Stimulated activated CD4-positive, alpha-beta T cell treated with anti-CD3 and anti-CD28 coated beads, TNF-alpha, amount 100 ng/mL, for 48 hours (primary cell): ENCODE measurements around the gene NDUFAF8.

Source experiments
- DNase-seq, 3 donors: peaks; one replicate each; pipeline ENCODE4 v3.0.0-alpha.2; 2020; ENCODE audit warnings: low read depth in 3 of 3

NDUFAF8 gene

GRCh38 chr17:81273698-81274470 is 34.8 kb downstream of the NDUFAF8 start:
- no peak for DNase-seq

- no peak for DNase-seq
These were observed 35.3 kb downstream of the NDUFAF8 start for GRCh38 chr17:81274471-81274855.

- DNase-seq = no peak
These were observed 37.7 kb downstream of the NDUFAF8 start for GRCh38 chr17:81276781-81277180.

GRCh38 chr17:81277421-81277820 is 38.3 kb downstream of the NDUFAF8 start:
- no peak for DNase-seq

GRCh38 chr17:81277946-81278693 is 39.0 kb downstream of the NDUFAF8 start:
- no peak for DNase-seq

GRCh38 chr17:81278831-81279230 is 39.7 kb downstream of the NDUFAF8 start:
- no peak for DNase-seq

GRCh38 chr17:81279278-81280275 is 40.5 kb downstream of the NDUFAF8 start:
- no peak for DNase-seq

GRCh38 chr17:81280571-81280970 is 41.5 kb downstream of the NDUFAF8 start:
- no peak for DNase-seq

- DNase-seq = no peak
These were observed 43.0 kb downstream of the NDUFAF8 start for GRCh38 chr17:81282141-81282540.

GRCh38 chr17:81282876-81283275 is 43.8 kb downstream of the NDUFAF8 start:
- no peak for DNase-seq

GRCh38 chr17:81285179-81285878 is 46.2 kb downstream of the NDUFAF8 start:
- DNase-seq = peak; percentile 38 to 54 (median 40)

GRCh38 chr17:81285894-81286293 is 46.8 kb downstream of the NDUFAF8 start:
- no peak for DNase-seq

GRCh38 chr17:81286491-81287145 is 47.5 kb downstream of the NDUFAF8 start:
- no peak for DNase-seq

GRCh38 chr17:81287152-81287551 is 48.0 kb downstream of the NDUFAF8 start:
- no peak for DNase-seq

GRCh38 chr17:81287741-81288430 is 48.8 kb downstream of the NDUFAF8 start:
- no peak for DNase-seq

GRCh38 chr17:81288715-81289114 is 49.6 kb downstream of the NDUFAF8 start:
- DNase-seq = no peak

GRCh38 chr17:81289627-81290026 is 50.5 kb downstream of the NDUFAF8 start:
- DNase-seq = no peak

- DNase-seq = no peak
These were observed 51.1 kb downstream of the NDUFAF8 start for GRCh38 chr17:81290230-81290629.
